ENCODE data around the gene ZNF547.

Gene ZNF547

GRCh38 chr19:57362997-57363687 lies at the start of gene ZNF547, which contains the start of gene TRAPPC2B:
Gene ZNF547 (plus strand): TSS chr19:57363551. CDS start chr19:57368556, 5,005 bp downstream.
Gene TRAPPC2B (plus strand): TSS chr19:57363551. CDS start chr19:57364834, 1,283 bp downstream.
- peak; percentile 90 to 96 (median 95) for DNase-seq

GRCh38 chr19:57314146-57314545 lies 49.2 kb upstream of the ZNF547 start:
- DNase-seq: no peak

- no peak for DNase-seq
Measured at GRCh38 chr19:57317503-57317902, 45.8 kb upstream of the ZNF547 start.

GRCh38 chr19:57319869-57320179 lies 43.5 kb upstream of the ZNF547 start:
- no peak for DNase-seq

- peak; percentile 81 to 86 (median 83) for DNase-seq
Measured at GRCh38 chr19:57320180-57321084, 42.9 kb upstream of the ZNF547 start, which contains the start of gene ZNF543. Gene ZNF543 (plus strand): TSS chr19:57320472. CDS start chr19:57320854, 382 bp downstream.

- DNase-seq: no peak
Measured at GRCh38 chr19:57321116-57321515, 42.2 kb upstream of the ZNF547 start.

- no peak for DNase-seq
Measured at GRCh38 chr19:57321751-57322150, 41.6 kb upstream of the ZNF547 start.

GRCh38 chr19:57324992-57325391 lies 38.4 kb upstream of the ZNF547 start:
- DNase-seq: no peak

GRCh38 chr19:57327993-57328392 lies 35.4 kb upstream of the ZNF547 start:
- DNase-seq: no peak

GRCh38 chr19:57334191-57334590 lies 29.2 kb upstream of the ZNF547 start:
- DNase-seq: no peak

- DNase-seq: no peak
Measured at GRCh38 chr19:57338877-57339276, 24.5 kb upstream of the ZNF547 start.

- no peak for DNase-seq
Measured at GRCh38 chr19:57342582-57342981, 20.8 kb upstream of the ZNF547 start.

GRCh38 chr19:57348136-57348535 lies 15.2 kb upstream of the ZNF547 start:
- DNase-seq: no peak

GRCh38 chr19:57350877-57351805 lies 12.2 kb upstream of the ZNF547 start, which contains the start of gene ZNF304:
Gene ZNF304 (plus strand): TSS chr19:57351271. CDS start chr19:57351665, 394 bp downstream.
- DNase-seq: peak; percentile 50 to 66 (median 60)

GRCh38 chr19:57351867-57352266 lies 11.5 kb upstream of the ZNF547 start:
- DNase-seq: no peak

GRCh38 chr19:57355916-57356315 lies 7.4 kb upstream of the ZNF547 start:
- no peak for DNase-seq

- no peak for DNase-seq
Measured at GRCh38 chr19:57357406-57357805, 5.9 kb upstream of the ZNF547 start.

GRCh38 chr19:57359300-57359699 lies 4.1 kb upstream of the ZNF547 start:
- DNase-seq: no peak

GRCh38 chr19:57362419-57362818 lies 932 bp upstream of the ZNF547 start:
- DNase-seq: no peak

- DNase-seq: peak in 2 of 4 experiments; percentile 25 to 31
Measured at GRCh38 chr19:57363688-57364181, 384 bp downstream of the ZNF547 start.

GRCh38 chr19:57366776-57367175 lies 3.4 kb downstream of the ZNF547 start:
- no peak for DNase-seq

- DNase-seq: no peak
Measured at GRCh38 chr19:57374179-57374578, 10.8 kb downstream of the ZNF547 start.

Measured in activated naive CD4-positive, alpha-beta T cell (primary cell).